Measurements from ENCODE around the gene PDIA6.
A peak's percentile ranks its signal among the peaks of the same experiment; 100 is the strongest.

PDIA6 gene

DNA sequence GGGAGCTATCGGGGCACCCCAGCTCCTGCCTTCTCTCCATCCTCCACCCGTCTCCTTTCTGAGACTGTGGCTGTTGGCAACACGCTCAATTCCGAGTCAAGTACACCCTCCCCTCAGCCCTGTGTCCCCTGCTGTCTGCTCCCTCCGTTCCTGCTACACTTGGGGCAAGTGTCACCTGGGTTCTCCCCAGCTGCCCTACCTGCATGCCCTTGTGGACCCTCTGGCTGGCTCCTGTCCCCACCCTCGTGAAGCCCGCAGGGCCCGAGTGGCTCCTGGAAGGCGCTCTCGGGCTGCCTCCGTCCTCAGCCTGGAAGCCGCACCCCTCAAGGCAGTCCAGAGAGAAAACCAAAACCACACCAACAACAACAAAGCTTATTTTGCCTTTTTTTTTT lies 33.9 kb downstream of the PDIA6 start:
- no peak for DNase-seq

DNA sequence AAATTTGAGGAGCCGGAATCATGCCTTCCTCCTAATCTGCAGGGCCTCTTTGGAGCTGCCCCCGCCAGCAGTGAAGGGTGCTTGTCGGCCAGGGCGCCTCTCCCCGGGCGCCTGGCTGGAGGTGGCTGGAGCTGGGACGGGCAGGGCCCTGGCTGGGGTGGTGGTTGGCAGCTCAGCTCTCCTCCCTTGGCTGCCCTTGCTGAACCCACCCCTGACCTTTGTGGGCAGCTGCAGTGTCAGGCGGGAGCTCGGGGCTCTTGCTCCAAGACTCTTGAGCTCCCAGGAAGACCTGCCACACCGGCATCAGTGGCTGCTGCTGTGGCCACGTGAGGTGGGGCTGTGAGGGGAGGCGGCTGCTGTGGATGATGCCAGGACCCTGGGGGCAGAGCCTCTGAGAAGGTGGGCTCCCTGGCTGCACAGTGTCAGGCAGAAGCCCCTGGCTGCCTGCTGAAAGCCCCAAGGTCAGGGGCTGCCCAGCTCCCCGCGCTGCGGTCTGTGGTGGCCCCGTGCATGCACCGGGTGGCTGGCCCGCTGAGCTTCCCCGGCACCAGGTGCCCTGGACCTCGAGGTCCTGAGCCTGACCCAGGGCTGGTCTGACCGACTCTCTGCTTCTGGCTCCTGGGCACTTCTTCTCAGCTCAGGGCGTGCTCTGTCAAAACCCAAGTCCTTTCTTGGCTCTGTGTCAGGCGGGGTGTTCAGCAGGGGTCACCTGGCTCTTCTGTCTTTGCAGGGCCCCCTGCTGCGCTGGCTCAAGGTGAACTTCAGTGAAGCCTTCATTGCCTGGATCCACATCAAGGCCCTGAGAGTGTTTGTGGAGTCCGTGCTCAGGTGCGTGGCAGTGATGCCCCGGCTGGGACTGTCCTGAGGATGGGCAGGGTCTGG lies 34.5 kb downstream of the PDIA6 start:
- no peak for DNase-seq

DNA sequence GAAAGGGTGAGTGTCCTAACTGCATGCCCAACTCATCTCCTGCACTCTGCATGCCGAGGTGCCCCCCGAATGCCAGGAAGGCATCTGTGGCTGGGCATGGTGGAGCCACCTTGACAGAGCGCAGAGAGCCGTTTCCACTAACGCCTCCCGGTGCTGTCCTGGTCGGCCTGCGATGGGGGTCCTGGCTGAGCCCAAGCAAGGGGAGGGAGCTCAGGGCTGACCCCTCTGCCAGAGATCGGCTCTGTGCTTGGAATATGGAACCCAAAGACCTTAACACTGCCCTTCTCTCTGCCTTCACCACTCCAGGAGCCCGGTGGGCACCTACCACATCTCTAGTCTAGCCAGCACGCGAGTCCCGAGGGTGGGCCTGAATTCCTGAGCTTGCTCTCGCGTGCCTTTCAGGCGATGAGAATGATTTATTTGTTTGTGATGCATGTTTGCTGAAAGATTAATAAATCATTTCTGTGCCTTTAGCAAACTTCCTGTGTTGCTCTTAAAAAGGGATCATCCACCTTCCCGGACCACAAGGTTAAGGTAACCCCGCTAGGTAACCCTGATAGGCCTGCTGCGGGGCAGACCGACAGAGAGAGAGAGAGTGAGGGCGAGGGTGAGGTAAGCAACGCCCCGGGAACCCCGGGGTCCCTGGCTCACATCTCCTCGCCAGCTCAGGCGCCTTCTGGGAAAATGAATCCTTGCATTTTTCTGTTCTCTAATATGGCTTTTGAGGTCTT lies 35.3 kb downstream of the PDIA6 start:
- DNase-seq: no peak

DNA sequence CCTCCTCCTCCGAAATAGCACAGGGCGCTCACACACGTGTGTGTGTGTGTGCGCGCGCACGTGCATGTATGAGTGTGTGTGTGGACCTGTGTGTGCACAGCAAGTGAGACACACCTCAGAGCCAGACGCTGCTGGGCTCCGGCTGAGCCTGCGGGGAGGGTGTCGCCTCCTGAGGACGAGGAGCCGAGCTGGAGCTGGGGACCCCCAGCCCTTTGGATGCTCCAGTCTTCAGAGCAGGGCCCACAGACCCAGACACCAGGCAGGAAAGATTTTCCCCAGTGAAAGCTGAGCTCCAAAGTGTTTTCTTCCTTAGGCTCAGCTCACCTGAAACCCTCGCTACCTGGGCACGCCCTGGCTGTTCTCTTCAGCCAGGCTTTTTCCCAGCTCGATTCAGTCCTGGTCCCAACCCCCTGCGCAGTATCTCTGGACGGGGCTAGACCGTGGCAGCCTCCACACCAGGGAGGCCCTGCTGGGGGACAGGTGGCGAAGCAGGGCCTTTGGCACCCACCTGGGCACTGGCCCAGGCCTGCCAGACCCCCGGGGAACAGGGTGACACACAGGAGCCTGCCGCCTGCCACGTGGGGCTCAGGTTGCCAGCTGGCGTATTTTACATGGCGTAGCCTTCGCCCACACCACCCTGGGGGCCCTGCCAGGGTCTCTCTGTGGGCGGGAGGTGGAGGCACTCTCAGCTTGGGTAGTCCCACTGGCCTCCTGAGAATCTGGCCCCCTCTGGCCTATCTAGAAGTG lies 36.2 kb downstream of the PDIA6 start:
- DNase-seq: no peak

DNA sequence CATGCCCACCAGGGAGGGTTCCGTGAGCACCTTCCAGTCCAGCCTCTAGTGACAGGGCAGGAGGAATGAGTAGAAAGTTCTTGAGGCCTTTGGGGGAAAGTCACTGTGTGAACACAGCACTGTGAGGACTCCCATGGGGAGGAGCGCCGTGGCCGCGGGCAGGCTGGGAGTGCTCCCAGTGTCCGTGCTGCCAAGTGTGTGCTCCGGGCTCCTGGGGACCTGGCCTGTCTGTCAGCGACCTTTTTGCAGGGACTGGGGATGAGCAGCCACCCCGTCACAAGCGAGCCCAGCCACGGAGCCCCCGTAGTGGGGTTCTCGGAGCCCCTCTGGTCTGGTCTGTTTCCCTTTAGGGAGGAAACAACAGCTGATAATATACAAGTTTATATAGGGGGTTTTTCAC lies 36.8 kb downstream of the PDIA6 start:
- DNase-seq: no peak

DNA sequence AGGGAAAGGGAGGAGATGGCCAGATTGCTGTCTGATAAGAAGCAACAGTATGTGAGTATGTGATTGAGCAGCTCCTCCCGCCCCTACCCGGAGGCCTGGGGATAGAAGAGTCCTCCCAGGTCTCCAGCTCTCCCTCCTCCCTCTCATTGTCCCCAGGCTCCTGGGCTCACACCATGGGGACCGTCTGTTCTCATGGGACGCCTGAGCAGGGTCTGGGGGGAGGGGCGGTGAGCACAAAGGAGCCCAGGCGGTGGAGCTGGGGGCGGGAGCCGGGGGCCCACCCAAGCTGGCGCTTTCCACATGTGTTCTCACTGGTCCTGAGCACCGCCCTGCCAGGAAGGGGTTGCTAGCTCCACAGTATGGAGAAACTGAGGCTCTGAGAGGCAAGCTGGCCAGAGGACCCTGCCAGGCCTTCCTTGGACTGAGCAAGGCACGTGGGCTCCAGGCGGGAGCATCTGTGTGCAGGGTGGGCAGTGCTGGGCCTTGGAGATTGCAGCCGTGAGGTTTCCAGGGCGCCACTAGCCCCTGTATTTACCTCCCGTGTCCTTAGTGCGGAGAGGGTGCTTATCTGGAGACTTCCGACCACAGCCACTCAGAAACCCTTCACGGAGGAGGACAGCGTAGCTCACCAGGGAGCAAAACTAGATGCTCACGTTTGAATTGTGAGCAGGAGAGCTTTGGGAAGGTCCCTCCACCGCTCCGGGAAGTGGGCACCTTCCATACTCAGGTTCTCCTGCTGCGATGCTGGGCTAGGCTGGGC lies 37.4 kb downstream of the PDIA6 start:
- no peak for DNase-seq

DNA sequence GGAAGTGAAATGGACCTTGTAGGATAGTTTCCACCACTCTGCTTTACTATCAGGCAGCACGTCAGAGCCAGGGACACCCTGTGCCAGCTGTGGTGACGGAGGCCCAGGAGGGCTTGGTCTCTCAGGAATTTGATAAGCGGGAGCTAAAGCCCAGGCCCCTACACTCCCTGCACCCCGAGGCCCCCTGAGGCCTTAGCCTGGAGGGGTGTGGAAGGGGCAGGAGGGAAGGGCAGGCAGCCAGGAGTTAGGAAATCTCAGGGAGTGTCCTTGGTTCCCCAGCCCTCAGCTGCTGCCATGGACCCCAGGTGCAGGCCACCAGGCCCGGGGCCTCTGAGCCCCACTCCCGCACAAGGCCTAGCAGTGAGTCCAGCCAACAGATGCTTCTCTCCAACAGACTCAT lies 38.2 kb downstream of the PDIA6 start:
- peak; percentile 4 for DNase-seq

DNA sequence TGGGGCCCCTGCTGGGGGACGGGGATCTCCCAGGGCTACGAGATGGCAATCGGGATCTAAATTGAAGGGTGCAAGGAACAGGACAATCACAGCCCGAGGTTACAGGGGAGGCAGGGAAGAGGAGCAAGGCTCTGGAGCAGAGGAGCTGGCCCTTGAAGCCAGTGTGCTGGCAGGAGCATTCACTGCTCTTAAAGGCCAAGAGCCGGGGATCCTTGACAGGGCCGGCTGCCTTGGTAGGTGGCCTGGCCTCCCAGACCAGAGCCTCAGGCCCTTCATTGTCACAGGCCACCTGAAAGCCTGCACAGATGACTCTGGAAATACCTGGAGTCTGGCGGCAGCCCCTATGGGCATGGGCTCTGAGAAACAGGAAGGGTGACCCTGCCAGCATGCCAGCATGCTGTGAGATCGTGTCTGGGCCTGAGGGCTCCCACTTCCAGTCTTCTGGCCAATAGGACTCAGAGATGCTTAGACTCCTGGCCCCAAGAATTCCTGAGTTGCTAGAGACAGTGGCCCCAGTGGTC lies 38.7 kb downstream of the PDIA6 start:
- no peak for DNase-seq

DNA sequence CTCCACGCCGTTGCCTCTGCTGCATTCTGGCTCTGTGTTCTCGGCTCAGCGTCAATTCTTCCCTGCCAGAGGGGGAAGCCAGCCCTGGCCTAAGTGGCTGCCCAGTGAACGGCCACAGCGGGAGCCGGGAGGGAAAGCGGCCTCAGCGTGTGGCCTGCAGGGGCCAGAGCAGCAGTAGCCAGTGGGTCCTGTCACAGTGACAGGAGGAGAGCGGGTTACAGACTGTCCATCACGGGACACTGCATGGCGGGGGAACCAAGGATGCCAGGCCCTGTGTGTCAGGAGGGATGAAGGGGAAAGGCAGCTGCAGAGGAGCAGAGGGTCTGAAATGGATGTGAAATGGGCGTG lies 39.7 kb downstream of the PDIA6 start:
- DNase-seq: no peak

DNA sequence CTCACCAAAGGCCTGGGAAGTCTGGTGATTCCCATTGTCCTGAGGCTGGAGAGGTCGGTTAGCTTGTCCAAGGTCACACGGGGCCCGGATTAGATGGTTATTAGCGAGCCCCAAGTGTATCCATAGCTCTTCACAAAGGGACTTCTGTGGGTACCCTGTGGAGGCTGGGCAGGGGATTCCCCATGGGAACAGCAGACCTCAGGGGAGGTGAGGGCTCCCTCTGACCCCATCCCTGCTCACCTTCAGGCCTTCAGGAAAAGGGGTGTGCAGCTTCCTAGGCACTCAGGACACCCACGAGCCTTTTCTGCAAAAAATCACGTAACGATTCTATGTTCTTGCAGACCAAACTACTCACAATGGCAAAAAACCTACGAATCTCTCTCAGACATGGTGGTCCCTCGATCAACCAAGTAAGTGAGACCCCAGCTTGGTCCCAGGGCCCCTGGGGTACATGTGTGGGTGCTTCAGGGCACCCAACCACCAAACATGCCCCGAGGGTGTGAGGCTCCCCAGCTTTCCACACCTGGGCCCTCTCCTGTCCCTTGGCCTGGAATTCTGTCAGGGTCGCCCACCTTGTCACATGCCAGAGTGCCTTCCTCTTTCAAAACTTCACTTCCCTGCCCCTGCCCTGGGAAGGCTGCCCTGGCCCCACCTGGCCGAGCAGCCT lies 40.3 kb downstream of the PDIA6 start:
- no peak for DNase-seq

DNA sequence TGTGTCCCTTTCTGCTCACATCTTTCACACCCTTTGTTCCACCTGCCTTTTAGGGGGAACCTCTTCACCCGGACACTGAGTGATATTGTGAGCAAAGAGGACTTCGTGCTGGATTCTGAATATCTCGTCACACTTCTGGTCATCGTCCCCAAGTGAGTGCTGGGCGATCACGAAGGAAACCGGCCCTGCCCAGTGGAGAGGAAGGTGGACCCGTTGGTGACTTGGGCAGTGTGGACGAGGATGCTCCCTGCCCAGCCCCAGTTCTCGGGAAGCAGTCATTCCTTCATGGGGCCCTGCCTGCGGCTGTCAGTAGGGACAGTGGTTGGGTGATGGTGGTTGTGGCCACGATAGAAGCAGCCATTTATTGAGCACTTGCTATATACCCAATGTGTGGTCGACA lies 40.8 kb downstream of the PDIA6 start:
- DNase-seq: no peak

DNA sequence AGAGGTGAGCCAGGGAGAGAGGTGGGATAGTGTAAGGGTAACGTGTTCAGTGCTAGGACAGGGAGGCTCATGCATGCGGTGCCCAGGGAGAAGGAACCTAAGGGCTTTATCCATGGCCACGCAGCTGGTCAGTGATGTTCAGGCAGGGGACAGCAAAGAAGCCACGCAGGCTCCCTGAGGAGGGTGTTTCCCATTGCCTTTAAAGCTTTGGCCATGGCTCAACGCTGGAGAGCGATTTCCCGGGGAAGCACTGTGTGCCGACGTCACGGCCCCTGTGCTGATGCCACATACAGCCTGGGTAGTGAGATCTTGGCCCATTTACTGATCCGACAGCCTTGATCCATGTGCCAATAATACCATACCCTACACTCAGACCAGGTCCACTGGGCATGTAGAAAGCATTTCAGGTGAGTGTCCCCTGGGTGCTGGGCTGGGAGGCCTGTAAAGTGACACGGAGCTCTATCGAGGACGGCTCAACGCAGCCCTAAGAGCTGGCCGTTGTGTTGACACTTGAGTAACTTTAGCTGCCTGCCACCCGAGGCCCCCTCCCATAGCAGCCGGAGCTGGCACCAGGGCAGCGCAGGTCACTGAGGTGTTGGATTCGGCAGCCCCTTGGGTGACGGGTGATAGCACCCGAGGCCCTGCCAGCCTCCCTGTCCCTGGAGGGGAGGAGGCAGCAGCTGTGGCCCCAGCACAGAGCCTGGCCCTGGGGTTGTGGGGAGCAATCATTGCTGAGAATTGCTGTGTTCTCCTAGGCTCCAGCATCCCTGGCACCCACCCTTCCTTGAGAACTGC lies 41.4 kb downstream of the PDIA6 start:
- DNase-seq: no peak

DNA sequence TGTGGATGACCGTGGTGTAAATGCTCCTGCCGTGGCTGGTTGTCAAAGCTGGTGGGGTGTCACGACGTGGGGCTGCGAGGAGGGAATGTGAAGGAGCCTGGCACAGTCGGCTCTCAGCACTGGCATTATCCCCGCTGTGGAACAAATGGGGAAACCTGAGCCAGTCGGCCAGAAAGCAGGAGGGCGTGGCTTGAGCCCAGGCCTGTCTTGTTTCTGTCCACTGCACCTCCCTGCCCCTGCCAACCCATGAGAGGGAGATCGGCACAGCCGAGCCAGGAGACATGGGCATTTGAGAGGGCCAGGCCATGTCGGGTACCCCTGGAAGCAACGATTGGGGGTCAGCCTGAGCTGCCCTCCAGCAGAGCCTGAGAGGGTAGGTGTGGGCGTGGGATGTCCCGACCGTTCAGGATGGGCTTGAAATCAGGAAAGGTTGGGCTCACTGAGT lies 44.5 kb downstream of the PDIA6 start:
- DNase-seq: no peak

DNA sequence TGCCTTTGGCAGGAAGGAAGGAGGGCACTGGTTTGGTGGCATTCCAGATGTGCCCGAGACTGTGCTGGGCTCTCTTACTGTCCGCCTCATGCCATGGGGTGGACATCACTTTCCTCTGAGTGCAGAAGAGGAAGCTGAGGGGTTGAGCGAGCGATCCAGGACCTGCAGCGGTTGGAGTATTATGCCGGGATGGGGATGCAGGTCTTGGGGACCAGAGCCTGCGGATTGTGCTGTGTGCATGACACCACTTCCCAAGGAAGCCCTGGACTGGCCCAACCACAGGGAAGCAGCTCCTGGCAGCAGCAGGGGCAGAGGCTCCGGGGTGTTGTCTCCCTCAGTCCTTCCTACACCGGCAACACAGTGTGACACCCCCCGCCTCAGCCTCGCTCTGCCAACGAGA lies 46.7 kb downstream of the PDIA6 start:
- no peak for DNase-seq

DNA sequence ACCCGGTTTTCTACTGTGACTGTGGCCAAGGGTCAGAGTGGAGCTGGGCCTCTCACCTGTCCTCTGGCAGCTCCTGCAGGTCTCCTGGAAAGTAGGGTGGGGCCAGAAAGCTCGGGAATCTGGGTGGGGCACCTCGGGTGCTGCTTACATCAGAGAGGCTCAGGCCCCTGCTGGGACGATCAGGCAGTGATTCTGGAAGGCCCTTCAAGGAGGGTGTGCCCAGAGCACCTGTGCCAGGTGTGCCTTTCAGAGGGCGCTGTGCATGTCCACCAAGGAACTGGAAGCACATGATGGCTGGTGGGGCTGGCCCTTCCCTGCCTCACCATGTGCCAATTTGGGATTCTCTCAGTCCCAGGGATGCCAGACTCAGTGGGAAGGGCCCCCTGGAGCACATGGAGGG lies 47.1 kb downstream of the PDIA6 start:
- DNase-seq: no peak

DNA sequence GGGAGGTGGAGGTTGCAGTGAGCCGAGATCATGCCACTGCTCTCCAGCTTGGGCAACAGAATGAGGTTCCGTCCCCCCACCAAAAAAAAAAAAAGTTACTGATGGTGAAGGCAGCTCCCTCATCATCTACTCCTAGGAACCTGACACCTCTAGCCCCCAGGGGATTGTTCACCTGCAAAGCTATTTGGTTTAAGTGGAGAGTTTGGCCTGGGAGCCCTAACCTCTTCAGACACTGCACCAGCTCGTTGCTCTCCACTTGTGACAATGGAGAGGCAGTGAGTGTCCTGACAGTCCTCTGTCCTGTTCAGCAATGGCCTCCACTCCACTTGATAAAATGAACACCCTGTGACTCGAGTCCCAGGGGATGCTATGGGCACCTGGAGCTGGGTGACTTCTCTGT lies 47.7 kb downstream of the PDIA6 start:
- DNase-seq: no peak

DNA sequence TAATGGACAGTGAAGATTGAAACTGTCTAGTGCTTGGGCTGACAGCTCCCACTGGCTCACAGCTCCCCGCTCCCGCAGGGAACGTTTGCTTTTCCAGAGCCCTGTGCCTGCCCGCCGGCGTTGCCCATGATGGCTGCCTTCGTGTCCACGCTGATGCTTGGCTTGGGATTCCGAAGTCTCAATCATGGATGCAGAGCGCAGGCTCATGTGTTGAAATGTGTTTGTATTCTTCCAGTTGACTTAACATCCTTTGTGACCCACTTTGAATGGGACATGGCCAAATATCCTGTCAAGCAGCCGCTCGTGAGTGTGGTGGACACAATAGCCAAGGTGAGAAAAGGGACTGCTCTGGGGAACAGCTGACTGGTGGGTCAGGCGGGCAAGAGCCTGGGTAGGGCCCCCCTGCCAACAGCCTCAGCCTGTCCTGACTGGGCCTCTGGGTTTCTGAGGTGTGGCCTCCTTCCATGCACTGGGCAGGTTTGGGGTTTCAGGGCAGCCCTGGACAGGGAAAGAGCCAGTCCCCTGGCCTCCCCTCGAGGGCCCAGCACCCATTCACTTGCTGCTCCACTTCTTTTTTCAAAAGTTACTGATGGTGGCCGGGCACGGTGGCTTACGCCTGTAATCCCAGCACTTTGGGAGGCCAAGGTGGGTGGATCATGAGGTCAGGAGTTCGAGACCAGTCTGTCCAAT lies 48.3 kb downstream of the PDIA6 start:
- no peak for DNase-seq

DNA sequence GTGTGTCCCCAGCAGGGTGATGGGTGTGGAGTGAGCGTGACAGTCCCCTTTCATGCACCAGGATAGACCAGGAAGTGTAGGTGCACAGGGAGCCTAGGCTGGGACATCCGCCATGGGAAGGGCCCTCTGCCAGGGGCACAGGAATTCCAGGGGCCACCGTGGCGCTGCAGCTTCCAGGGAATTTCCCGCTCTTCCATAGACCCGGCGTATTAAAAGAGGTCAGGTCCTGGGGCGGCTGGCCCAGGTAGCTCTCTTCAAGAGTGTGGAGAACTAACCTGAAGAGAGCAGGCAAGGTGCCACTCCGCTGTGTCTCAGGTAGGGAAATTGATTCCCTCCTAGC lies 49.2 kb downstream of the PDIA6 start:
- DNase-seq: no peak

DNA sequence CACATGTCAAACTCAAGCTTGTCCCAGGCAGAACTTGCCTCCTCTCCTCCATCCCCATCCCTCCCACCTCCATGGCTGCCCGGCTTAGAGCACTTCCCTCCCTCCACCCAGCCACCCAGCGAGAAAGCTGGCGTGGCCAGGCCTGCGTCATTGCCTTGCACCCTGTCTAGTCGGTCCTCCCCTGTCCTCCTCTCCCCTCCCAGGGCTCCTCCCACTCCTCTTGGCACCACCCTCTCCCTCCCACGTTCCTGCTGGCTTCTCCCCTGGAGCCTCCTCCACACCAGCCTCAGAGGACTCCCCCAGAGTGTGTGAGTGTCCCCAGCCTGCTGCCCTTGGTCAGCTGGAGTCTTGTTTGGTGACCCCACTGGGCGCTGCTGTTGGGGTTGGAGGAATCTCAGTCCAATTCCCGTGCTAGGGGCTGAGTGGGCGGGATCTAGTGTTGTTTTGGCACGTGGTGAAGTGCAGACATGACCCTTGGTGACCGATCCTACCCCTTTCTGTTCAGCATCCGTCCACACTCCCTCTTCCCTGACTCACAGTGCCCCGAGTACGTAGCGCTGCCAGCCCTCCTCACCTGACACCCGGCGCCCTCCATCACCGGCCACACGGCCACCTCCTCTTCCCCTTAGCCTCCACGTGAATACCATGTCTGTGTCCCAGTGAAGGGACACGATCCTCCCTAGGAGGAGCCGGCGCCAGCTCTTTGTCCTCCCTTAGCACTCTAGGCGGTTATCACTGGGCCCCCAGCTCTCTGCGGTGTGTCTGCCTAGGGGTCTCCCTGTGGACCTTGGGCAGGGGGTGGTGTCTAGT lies 49.7 kb downstream of the PDIA6 start:
- DNase-seq: no peak

DNA sequence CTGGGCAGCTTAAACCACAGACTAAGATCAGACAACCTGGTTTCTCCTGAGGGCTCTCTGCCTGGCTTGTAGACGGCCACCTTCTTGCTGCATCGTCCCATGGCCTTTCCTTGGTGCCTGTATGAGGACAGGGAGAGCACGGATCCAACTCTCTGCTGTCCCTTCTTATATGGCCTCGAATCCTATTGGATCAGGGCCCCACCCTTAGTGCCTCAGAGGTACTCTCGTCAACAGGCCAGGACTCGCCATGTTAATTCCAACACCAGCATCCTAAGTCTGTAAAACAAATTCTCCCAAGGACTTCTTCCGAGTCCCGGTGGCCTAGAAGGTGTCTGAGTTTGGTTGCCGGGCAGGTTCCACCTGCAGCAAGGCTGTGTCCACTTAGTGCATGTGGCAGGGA lies 51.0 kb downstream of the PDIA6 start:
- DNase-seq: no peak
